NCI-H2227 (cell line): ENCODE measurements around the gene PIP5KL1.
A peak's percentile ranks its signal among the peaks of the same experiment; 100 is the strongest.

Experiments
- DNase-seq: peaks from one replicate; lab custom pipeline; 2025; ENCODE audit not compliant: unreplicated experiment; lab: John Stamatoyannopoulos, UW

Gene PIP5KL1

GRCh38 chr9:127950513-127951289 is 20.1 kb upstream of the PIP5KL1 start:
- DNase-seq: no peak

GRCh38 chr9:127949827-127950512 is 19.4 kb upstream of the PIP5KL1 start:
- DNase-seq: no peak

GRCh38 chr9:127947841-127948710 is 17.5 kb upstream of the PIP5KL1 start:
- DNase-seq: no peak

- no peak for DNase-seq
Observed at GRCh38 chr9:127946728-127947127, 16.2 kb upstream of the PIP5KL1 start.

GRCh38 chr9:127945942-127946341 is 15.4 kb upstream of the PIP5KL1 start:
- no peak for DNase-seq

GRCh38 chr9:127945338-127945737 is 14.8 kb upstream of the PIP5KL1 start:
- no peak for DNase-seq

GRCh38 chr9:127944586-127945218 is 14.1 kb upstream of the PIP5KL1 start:
- DNase-seq: no peak

- DNase-seq: peak; percentile 84
Observed at GRCh38 chr9:127943731-127944144, 13.2 kb upstream of the PIP5KL1 start.

DNA sequence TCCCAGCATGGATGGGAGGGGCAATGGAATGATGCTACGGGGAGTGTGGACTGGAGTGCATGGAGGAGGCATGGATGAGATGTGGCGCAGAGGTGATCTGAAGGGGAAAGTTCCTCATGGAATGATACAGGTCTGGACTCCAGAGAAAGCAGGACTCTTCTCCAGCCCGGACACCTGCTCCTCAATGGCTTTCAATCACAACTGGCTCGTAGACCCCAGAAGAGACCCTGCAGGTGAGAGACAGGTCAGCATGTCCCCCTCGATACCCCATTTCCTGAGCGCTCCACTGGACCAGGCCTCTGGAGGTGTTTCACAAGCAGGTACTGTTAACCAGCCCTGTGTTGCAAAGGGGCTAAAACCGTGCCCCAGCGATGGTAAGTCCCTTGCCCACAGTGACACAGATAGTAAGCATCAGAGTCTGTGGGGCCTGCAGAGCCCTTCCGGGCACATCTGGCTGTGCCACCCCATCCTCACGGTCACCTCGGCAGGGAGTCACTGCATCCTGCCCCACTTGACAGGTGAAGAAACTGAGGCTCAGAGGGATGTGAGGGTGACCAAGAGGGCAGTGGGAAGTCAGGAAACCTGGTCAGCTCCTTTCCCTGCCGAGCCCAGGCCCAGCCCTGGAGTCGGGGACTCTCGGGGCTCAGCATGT is 12.6 kb upstream of the PIP5KL1 start:
- DNase-seq: no peak

DNA sequence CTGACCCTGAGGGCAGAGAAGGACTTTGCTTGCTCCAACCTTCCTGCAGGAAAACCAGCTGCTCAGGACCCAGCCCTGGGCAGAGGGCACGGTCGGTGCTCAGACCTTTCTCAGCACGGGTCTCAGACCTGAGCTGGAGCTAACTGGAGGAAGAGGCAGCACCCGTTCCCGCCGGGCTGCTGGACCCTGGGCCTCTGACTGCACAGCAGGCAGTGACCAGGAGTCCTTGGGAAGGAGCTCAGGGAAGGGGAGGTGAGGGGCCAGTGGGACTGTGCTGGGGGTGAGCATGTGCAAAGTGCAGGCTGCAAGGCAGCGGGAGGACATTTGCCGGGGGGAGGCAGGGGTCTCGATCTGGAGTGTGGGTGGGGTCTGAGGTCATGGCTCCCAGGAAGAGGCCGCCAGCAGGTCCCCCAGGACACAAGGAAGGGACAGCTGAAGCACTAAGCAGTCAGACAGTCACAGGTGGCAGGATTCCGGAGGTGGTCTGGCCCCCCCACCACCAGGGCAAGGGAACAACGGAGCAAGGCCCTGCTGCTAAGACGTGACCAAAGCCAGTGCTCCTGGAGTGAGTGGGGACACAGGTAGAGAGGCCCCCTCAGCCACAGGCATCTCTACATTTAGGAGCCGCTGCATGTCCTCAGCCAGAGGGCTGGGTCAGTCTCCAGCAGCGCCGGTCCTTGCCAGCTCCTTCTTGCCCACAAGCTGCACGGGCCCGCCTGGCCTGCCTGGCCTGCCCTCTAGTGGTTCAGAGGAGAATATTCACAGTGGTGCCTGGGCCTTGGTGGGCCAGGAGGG is 11.8 kb upstream of the PIP5KL1 start:
- peak; percentile 67 for DNase-seq

DNA sequence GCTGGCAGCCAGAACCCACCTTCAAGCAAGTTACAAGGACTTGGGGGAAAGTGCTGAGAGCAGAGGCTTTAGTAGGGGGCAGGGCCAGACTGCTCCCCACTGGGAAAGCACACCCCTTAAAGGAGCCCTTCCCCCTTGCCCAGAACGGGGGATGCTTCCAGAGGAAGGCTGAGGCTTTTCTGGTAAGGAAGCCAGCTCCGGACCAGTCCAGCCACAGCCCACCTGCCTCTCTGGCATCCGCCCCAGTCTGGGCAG is 11.3 kb upstream of the PIP5KL1 start:
- DNase-seq: no peak

GRCh38 chr9:127941062-127941960 is 10.7 kb upstream of the PIP5KL1 start:
- DNase-seq: no peak

GRCh38 chr9:127940593-127940992 is 10.0 kb upstream of the PIP5KL1 start:
- DNase-seq: no peak

- no peak for DNase-seq
Observed at GRCh38 chr9:127938298-127938690, 7.7 kb upstream of the PIP5KL1 start.

- DNase-seq: peak; percentile 87
Observed at GRCh38 chr9:127937388-127938297, 7.1 kb upstream of the PIP5KL1 start, which contains the start of gene DPM2. Gene DPM2, minus strand, starts transcription at chr9:127937854. Its CDS starts 34 bp downstream, at chr9:127937820.

- no peak for DNase-seq
Observed at GRCh38 chr9:127937056-127937387, 6.4 kb upstream of the PIP5KL1 start.

GRCh38 chr9:127936347-127936852 is 5.8 kb upstream of the PIP5KL1 start:
- no peak for DNase-seq

DNA sequence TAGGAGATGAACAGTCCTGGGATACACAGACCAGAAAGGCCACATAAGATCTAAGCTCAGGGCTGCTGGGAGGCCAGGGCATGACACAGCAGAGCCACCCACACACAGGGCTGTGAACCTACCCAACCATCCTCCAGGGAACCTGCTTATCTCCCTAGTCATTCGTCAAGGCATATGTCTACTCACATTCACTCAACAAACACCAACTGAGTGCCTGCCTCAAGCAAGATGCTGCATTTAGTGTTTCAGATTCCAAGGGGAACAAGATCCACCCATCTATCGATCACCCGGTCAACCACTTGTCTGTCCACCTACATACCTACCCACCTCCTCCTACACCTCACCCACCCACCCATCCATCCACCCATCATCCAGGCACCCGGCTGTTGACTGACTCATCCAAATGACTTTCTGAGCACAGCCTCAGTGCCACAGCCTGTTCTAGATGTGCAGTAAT is 5.2 kb upstream of the PIP5KL1 start:
- no peak for DNase-seq
